ENCODE results near the gene SPON2.

SPON2 gene

DNA sequence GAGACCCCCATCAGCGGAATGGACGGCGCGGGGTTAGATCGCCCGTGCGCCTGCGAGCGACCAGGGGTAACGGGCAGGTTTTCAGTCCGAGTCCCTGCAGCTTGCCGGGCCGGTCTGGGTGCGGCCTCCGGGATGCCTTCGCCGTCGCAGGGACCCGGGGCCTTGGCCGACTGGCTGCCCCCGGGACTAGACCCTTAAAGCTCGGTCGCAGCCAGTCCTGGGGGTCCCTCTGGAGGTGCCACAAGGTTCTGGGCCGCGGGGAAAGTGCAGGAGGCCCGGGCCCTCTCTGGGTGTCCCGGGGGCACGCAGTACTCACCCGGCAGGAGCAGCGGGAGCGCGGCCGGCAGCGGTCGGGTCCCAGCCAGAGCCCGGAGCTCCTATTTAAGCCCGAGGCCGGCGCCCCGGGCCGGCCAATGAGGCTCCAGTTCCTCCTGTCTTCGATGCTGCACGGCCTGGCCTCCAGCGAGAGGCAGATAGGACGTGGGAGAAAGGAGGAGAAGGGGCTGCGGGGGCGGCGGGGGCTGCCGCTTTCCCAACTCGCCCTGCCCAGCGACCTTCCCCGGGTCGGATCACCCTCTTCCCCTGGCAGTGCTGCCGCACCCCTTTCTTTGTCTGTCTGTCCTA lies at the start of gene SPON2:
Gene SPON2, minus strand, starts transcription at position 356 of the 624 bp plus-strand sequence.
- Histone ChIP-seq H3K4me3 (ENCODE audit: low read length) (peak within 1 kb of the TSS; percentile 36), H3K36me3 (ENCODE audit: insufficient read depth, low read length) (peaks cover 2% of the 10 kb centered on the region), H3K4me1 (ENCODE audit: insufficient read depth, low read length) (peaks cover 5% of the 10 kb centered on the region), H3K27me3 (ENCODE audit: insufficient read depth, low read length) (peaks cover 60% of the 10 kb centered on the region), H3K9me3 (ENCODE audit: low read length) (peaks cover 5% of the 10 kb centered on the region), H2AFZ (ENCODE audit: low read depth, low read length) (peak within 1 kb of the TSS; percentile 79)

DNA sequence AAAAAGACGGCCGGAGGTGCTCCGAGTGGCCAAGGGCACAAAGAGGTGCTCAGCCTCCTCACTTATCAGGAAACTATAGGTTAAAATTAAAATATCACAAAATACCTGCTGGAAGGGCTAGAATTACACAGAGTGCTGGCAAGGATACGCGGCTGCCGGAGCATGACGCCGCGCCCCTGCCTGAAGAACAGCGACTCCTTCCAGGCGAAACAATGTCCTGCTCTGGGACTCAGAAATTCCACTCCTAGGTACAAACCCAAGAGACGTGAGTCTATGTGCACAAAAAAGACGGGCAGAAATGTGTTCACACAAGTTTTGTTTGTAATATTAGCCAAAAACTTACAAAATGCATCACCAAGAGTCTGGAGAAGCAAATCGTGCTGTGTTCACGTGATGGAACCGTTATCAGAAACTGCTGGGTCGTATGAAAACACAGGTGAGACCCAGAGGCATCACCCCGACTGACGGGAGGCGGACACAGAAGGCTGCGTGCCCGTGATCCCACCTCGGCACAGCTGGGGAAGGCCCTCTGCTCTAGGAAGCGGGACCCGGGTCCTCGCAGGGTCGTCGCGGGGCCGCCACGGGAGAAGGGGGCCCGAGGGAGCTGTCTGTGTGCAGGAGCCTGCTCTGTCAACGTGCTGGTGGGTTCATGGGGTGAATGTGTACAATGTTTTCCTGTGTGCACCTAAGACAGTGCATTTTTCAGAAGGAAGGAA lies 48.9 kb upstream of the SPON2 start:
- Histone ChIP-seq H3K27me3 (ENCODE audit: insufficient read depth, low read length) (no peaks in the 10 kb centered on the region), H3K36me3 (ENCODE audit: insufficient read depth, low read length) (peaks cover 66% of the 10 kb centered on the region), H3K4me1 (ENCODE audit: insufficient read depth, low read length) (no peaks in the 10 kb centered on the region), H3K9me3 (ENCODE audit: low read length) (peaks cover 3% of the 10 kb centered on the region), H3K4me3 (ENCODE audit: low read length) (no peak overlapping the region), H2AFZ (ENCODE audit: low read depth, low read length) (no peak overlapping the region)

- peaks cover 3% of the 10 kb centered on the region for H3K9me3 ChIP-seq (ENCODE audit: low read length)
- no peak overlapping the region for H3K4me3 ChIP-seq (ENCODE audit: low read length)
- no peaks in the 10 kb centered on the region for H3K27me3 ChIP-seq (ENCODE audit: insufficient read depth, low read length)
- H3K4me1 ChIP-seq (ENCODE audit: insufficient read depth, low read length): no peaks in the 10 kb centered on the region
- H2AFZ ChIP-seq (ENCODE audit: low read depth, low read length): no peak overlapping the region
- peaks cover 70% of the 10 kb centered on the region for H3K36me3 ChIP-seq (ENCODE audit: insufficient read depth, low read length)
Observed at GRCh38 chr4:1220566-1220965, 48.2 kb upstream of the SPON2 start.

GRCh38 chr4:1219566-1219950 lies 47.2 kb upstream of the SPON2 start:
- Histone ChIP-seq H2AFZ (ENCODE audit: low read depth, low read length) (no peak overlapping the region), H3K36me3 (ENCODE audit: insufficient read depth, low read length) (peaks cover 68% of the 10 kb centered on the region), H3K4me3 (ENCODE audit: low read length) (no peak overlapping the region), H3K9me3 (ENCODE audit: low read length) (peaks cover 3% of the 10 kb centered on the region), H3K27me3 (ENCODE audit: insufficient read depth, low read length) (no peaks in the 10 kb centered on the region), H3K4me1 (ENCODE audit: insufficient read depth, low read length) (no peaks in the 10 kb centered on the region)

- no peak overlapping the region for H3K4me3 ChIP-seq (ENCODE audit: low read length)
- peaks cover 68% of the 10 kb centered on the region for H3K36me3 ChIP-seq (ENCODE audit: insufficient read depth, low read length)
- H2AFZ ChIP-seq (ENCODE audit: low read depth, low read length): no peak overlapping the region
Observed at GRCh38 chr4:1218634-1219565, 46.5 kb upstream of the SPON2 start.

DNA sequence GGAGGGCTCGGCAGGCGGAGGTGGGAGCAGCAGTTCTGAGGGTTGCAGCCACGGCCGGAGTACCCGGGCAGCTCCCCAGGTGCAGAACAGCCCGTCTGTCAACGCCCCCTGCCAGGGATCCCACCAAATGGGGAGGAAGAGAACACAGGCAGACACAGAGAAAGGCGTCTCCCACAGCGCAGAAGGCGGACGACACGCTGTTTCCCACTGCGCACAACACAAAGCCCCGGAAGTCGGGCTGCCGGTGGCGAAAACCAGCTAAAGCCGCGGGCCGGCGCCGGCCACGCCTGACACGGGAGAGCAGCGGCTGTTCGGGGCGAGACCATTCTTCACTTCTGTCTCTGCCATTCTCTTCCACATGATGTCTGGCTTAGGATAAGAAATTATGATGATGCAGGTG lies 45.0 kb upstream of the SPON2 start:
- Histone ChIP-seq H2AFZ (ENCODE audit: low read depth, low read length) (no peak overlapping the region), H3K9me3 (ENCODE audit: low read length) (no peaks in the 10 kb centered on the region), H3K4me1 (ENCODE audit: insufficient read depth, low read length) (no peaks in the 10 kb centered on the region), H3K27me3 (ENCODE audit: insufficient read depth, low read length) (no peaks in the 10 kb centered on the region), H3K36me3 (ENCODE audit: insufficient read depth, low read length) (peaks cover 71% of the 10 kb centered on the region), H3K4me3 (ENCODE audit: low read length) (no peak overlapping the region)

More at GRCh38 chr4:1218634-1219565, 46.5 kb upstream of the SPON2 start:
- Histone ChIP-seq H3K4me1 (ENCODE audit: insufficient read depth, low read length) (no peaks in the 10 kb centered on the region), H3K9me3 (ENCODE audit: low read length) (no peaks in the 10 kb centered on the region), H3K27me3 (ENCODE audit: insufficient read depth, low read length) (no peaks in the 10 kb centered on the region)

GRCh38 chr4:1216869-1217294 lies 44.5 kb upstream of the SPON2 start:
- Histone ChIP-seq H3K36me3 (ENCODE audit: insufficient read depth, low read length) (peaks cover 75% of the 10 kb centered on the region), H3K27me3 (ENCODE audit: insufficient read depth, low read length) (no peaks in the 10 kb centered on the region)

GRCh38 chr4:1216076-1216614 lies 43.8 kb upstream of the SPON2 start:
- Histone ChIP-seq H3K4me1 (ENCODE audit: insufficient read depth, low read length) (peaks cover under 1% of the 10 kb centered on the region), H3K27me3 (ENCODE audit: insufficient read depth, low read length) (no peaks in the 10 kb centered on the region), H3K9me3 (ENCODE audit: low read length) (no peaks in the 10 kb centered on the region), H2AFZ (ENCODE audit: low read depth, low read length) (no peak overlapping the region), H3K36me3 (ENCODE audit: insufficient read depth, low read length) (peaks cover 73% of the 10 kb centered on the region), H3K4me3 (ENCODE audit: low read length) (no peak overlapping the region)

More at GRCh38 chr4:1216869-1217294, 44.5 kb upstream of the SPON2 start:
- Histone ChIP-seq H3K4me3 (ENCODE audit: low read length) (no peak overlapping the region), H2AFZ (ENCODE audit: low read depth, low read length) (no peak overlapping the region), H3K9me3 (ENCODE audit: low read length) (no peaks in the 10 kb centered on the region), H3K4me1 (ENCODE audit: insufficient read depth, low read length) (no peaks in the 10 kb centered on the region)

DNA sequence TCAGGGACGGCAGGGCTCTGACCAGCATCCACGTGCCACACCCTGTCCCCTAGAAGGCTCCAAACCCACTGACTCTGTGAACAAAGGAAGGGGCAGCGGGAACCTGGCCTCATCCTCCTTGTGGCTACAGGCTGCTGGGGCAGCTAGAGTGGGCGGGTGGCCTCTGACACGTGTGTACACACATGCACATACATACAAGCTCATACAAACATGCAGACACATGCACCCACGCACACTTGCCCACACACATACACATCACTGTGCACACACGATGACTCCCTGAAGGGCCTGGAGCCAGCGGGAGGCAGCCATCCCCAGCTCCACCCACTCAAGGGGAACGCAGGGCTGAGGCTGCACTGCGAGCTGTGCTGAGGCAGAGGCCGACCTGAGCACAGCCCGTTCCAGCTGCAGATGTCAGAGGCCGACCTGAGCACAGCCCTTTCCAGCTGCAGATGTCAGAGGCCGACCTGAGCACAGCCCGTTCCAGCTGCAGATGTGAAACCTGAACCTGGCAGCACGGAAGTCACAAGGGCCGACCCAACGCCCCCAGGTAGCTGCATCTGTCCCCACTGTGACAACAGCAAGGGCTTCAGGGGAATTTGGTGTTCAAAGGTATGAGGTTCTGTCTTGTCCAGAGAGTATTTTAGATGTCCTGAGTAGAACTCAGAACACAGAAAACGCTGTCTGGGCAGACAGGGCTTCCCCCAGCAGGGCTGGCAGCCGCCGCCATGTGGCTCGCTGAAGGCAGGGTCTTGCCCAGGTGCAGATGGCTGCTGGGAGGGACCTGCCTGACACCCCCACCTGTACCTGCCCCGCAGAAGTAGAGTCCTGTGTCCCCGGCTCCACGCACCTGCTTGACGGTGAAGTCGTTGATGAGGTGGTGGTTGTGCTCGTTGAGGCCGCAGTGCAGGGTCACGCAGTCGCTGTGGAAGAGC lies 43.0 kb upstream of the SPON2 start:
- H2AFZ ChIP-seq (ENCODE audit: low read depth, low read length): no peak overlapping the region
- H3K36me3 ChIP-seq (ENCODE audit: insufficient read depth, low read length): peaks cover 71% of the 10 kb centered on the region
- H3K4me1 ChIP-seq (ENCODE audit: insufficient read depth, low read length): peaks cover 8% of the 10 kb centered on the region
- no peaks in the 10 kb centered on the region for H3K9me3 ChIP-seq (ENCODE audit: low read length)
- H3K4me3 ChIP-seq (ENCODE audit: low read length): no peak overlapping the region
- H3K27me3 ChIP-seq (ENCODE audit: insufficient read depth, low read length): no peaks in the 10 kb centered on the region

- Histone ChIP-seq H3K9me3 (ENCODE audit: low read length) (no peaks in the 10 kb centered on the region), H2AFZ (ENCODE audit: low read depth, low read length) (no peak overlapping the region), H3K4me3 (ENCODE audit: low read length) (no peak overlapping the region), H3K27me3 (ENCODE audit: insufficient read depth, low read length) (no peaks in the 10 kb centered on the region), H3K4me1 (ENCODE audit: insufficient read depth, low read length) (peaks cover 18% of the 10 kb centered on the region), H3K36me3 (ENCODE audit: insufficient read depth, low read length) (peaks cover 67% of the 10 kb centered on the region)
Observed at GRCh38 chr4:1214101-1215095, 42.0 kb upstream of the SPON2 start.

- H3K27me3 ChIP-seq (ENCODE audit: insufficient read depth, low read length): no peaks in the 10 kb centered on the region
- H3K4me1 ChIP-seq (ENCODE audit: insufficient read depth, low read length): peaks cover 21% of the 10 kb centered on the region
- H3K4me3 ChIP-seq (ENCODE audit: low read length): no peak overlapping the region
- H3K36me3 ChIP-seq (ENCODE audit: insufficient read depth, low read length): peaks cover 62% of the 10 kb centered on the region
- no peak overlapping the region for H2AFZ ChIP-seq (ENCODE audit: low read depth, low read length)
- no peaks in the 10 kb centered on the region for H3K9me3 ChIP-seq (ENCODE audit: low read length)
Observed at GRCh38 chr4:1213336-1213995, 41.1 kb upstream of the SPON2 start.

All from neuron (in vitro differentiated cells).